ENCODE results near the gene GJA4.

DNA sequence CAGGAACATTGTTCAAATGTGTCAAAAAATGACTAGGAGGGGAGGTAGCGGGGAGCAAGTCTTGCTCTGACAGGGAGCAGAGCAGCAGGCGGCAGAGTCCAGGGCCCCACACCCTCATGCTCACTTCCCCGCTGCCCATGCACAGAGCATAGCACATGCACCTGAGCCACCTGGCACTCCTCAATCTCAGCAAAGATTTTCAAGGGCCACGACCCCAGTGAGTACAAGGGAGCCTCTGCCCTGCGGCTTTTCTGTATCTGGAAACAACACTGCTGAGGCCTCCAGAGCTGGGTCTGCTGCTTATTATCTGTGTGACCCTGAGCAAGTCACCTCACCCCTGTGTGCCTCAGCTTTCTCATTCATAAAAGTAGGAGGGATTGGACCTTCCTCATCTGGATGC, 12.8 kb upstream of the GJA4 start:
- TF ChIP-seq, protein P1, sequence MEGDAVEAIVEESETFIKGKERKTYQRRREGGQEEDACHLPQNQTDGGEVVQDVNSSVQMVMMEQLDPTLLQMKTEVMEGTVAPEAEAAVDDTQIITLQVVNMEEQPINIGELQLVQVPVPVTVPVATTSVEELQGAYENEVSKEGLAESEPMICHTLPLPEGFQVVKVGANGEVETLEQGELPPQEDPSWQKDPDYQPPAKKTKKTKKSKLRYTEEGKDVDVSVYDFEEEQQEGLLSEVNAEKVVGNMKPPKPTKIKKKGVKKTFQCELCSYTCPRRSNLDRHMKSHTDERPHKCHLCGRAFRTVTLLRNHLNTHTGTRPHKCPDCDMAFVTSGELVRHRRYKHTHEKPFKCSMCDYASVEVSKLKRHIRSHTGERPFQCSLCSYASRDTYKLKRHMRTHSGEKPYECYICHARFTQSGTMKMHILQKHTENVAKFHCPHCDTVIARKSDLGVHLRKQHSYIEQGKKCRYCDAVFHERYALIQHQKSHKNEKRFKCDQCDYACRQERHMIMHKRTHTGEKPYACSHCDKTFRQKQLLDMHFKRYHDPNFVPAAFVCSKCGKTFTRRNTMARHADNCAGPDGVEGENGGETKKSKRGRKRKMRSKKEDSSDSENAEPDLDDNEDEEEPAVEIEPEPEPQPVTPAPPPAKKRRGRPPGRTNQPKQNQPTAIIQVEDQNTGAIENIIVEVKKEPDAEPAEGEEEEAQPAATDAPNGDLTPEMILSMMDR (conservative IDR thresholded peaks at IDR 0.05 in 1 of 2, IDR thresholded peaks at IDR 0.05 in 1 of 2; ENCODE audit: extremely low read depth in 1 of 2, insufficient read depth in 1 of 2, low read depth in 1 of 2, low read length in 2 of 2), result no peak
- no peak for TF ChIP-seq EZH2 (IDR thresholded peaks at IDR 0.05; ENCODE audit: borderline replicate concordance, low read length)

Data from mammary epithelial cell (primary cell).